WTC11 (cell line): ENCODE data around the gene C16orf54.
"Not testable (repeated sequence)": the region's sequence is repeated elsewhere in the genome, so short reads cannot be mapped to it uniquely, and the experiment has no call there.

Source experiments
- ETV6 ChIP-seq: sonication (generic); formaldehyde crosslinking; IDR thresholded peaks from 2 replicates; pipeline ENCODE4 v1.8.1; 2022; ENCODE audit warnings: mild to moderate bottlenecking, missing genetic modification reagents
- ZNF263 ChIP-seq: sonication (generic); formaldehyde crosslinking; IDR thresholded peaks from 2 replicates; pipeline ENCODE4 v1.8.1; 2022; ENCODE audit warnings: low read depth, mild to moderate bottlenecking, moderate library complexity, missing genetic modification reagents
- TF ChIP-seq, protein P1 (sequence below): fragments of 200-600 bp; IDR thresholded peaks from 2 replicates; pipeline ENCODE4 v1.8.0; 2022; ENCODE audit warnings: antibody characterized with exemption
- TF ChIP-seq, protein P2 (sequence below): sonication (generic); formaldehyde crosslinking; IDR thresholded peaks from 2 replicates; pipeline ENCODE4 v1.8.1; 2022; ENCODE audit warnings: mild to moderate bottlenecking, moderate library complexity, missing genetic modification reagents
- TF ChIP-seq, protein P3 (sequence below): fragments of 250-450 bp; sonication (Bioruptor Pico); IDR thresholded peaks from 2 replicates; pipeline ENCODE4 v1.9.0; 2021; ENCODE audit warnings: mild to moderate bottlenecking
- TF ChIP-seq, protein P4 (sequence below): sonication (generic); formaldehyde crosslinking; IDR thresholded peaks from 2 replicates; pipeline ENCODE4 v1.8.0; 2022; ENCODE audit warnings: mild to moderate bottlenecking, missing genetic modification reagents
- TF ChIP-seq, protein P5 (sequence below): sonication (generic); formaldehyde crosslinking; IDR thresholded peaks from 2 replicates; pipeline ENCODE4 v1.8.1; 2022; ENCODE audit warnings: low read depth, mild to moderate bottlenecking, moderate library complexity, missing genetic modification reagents, borderline replicate concordance
- TF ChIP-seq, protein P6 (sequence below): sonication (generic); formaldehyde crosslinking; IDR thresholded peaks from 2 replicates; pipeline ENCODE4 v1.8.0; 2022; ENCODE audit warnings: mild to moderate bottlenecking, missing genetic modification reagents

DNA sequence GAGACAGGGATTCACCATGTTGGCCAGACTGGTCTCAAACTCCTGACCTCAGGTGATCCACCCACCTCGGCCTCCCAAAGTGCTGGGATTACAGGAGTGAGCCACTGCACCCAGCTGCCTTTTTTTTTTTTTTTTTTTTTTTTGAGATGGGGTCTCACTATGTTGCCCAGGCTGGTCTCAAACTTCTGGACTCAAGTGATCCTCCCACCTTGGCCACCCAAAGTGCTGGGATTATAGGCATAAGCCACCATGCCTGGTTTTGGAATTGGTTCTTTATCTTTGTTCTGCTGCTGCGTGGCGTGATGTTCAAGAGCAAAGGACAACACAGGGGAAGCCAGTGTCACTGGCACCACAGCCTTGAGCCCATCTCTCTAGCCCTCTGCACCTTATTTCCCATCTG lies 50.1 kb downstream of the C16orf54 start:
- TF ChIP-seq, protein P1, sequence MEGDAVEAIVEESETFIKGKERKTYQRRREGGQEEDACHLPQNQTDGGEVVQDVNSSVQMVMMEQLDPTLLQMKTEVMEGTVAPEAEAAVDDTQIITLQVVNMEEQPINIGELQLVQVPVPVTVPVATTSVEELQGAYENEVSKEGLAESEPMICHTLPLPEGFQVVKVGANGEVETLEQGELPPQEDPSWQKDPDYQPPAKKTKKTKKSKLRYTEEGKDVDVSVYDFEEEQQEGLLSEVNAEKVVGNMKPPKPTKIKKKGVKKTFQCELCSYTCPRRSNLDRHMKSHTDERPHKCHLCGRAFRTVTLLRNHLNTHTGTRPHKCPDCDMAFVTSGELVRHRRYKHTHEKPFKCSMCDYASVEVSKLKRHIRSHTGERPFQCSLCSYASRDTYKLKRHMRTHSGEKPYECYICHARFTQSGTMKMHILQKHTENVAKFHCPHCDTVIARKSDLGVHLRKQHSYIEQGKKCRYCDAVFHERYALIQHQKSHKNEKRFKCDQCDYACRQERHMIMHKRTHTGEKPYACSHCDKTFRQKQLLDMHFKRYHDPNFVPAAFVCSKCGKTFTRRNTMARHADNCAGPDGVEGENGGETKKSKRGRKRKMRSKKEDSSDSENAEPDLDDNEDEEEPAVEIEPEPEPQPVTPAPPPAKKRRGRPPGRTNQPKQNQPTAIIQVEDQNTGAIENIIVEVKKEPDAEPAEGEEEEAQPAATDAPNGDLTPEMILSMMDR: not testable (repeated sequence)
- not testable (repeated sequence) for TF ChIP-seq ETV6, ZNF263 (CRISPR knock-in tag)
- TF ChIP-seq, protein P2, sequence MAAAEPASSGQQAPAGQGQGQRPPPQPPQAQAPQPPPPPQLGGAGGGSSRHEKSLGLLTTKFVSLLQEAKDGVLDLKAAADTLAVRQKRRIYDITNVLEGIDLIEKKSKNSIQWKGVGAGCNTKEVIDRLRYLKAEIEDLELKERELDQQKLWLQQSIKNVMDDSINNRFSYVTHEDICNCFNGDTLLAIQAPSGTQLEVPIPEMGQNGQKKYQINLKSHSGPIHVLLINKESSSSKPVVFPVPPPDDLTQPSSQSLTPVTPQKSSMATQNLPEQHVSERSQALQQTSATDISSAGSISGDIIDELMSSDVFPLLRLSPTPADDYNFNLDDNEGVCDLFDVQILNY (CRISPR knock-in tag): not testable (repeated sequence)
- TF ChIP-seq, protein P3, sequence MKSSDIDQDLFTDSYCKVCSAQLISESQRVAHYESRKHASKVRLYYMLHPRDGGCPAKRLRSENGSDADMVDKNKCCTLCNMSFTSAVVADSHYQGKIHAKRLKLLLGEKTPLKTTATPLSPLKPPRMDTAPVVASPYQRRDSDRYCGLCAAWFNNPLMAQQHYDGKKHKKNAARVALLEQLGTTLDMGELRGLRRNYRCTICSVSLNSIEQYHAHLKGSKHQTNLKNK: not testable (repeated sequence)
- TF ChIP-seq, protein P4, sequence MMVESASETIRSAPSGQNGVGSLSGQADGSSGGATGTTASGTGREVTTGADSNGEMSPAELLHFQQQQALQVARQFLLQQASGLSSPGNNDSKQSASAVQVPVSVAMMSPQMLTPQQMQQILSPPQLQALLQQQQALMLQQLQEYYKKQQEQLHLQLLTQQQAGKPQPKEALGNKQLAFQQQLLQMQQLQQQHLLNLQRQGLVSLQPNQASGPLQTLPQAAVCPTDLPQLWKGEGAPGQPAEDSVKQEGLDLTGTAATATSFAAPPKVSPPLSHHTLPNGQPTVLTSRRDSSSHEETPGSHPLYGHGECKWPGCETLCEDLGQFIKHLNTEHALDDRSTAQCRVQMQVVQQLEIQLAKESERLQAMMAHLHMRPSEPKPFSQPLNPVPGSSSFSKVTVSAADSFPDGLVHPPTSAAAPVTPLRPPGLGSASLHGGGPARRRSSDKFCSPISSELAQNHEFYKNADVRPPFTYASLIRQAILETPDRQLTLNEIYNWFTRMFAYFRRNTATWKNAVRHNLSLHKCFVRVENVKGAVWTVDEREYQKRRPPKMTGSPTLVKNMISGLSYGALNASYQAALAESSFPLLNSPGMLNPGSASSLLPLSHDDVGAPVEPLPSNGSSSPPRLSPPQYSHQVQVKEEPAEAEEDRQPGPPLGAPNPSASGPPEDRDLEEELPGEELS (CRISPR knock-in tag): not testable (repeated sequence)
- TF ChIP-seq, protein P5, sequence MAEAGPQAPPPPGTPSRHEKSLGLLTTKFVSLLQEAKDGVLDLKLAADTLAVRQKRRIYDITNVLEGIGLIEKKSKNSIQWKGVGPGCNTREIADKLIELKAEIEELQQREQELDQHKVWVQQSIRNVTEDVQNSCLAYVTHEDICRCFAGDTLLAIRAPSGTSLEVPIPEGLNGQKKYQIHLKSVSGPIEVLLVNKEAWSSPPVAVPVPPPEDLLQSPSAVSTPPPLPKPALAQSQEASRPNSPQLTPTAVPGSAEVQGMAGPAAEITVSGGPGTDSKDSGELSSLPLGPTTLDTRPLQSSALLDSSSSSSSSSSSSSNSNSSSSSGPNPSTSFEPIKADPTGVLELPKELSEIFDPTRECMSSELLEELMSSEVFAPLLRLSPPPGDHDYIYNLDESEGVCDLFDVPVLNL (CRISPR knock-in tag): not testable (repeated sequence)
- TF ChIP-seq, protein P6, sequence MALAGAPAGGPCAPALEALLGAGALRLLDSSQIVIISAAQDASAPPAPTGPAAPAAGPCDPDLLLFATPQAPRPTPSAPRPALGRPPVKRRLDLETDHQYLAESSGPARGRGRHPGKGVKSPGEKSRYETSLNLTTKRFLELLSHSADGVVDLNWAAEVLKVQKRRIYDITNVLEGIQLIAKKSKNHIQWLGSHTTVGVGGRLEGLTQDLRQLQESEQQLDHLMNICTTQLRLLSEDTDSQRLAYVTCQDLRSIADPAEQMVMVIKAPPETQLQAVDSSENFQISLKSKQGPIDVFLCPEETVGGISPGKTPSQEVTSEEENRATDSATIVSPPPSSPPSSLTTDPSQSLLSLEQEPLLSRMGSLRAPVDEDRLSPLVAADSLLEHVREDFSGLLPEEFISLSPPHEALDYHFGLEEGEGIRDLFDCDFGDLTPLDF (CRISPR knock-in tag): not testable (repeated sequence)
